Raji (cell line): ENCODE results near the gene FAM78B.

Experiments
- POLR2A ChIP-seq: IDR thresholded peaks from 2 replicates; pipeline ENCODE4 v1.6.1; 2011; ENCODE audit warnings: low read depth, low read length, control low read depth; ENCODE audit not compliant: insufficient read depth

The FAM78B gene

DNA sequence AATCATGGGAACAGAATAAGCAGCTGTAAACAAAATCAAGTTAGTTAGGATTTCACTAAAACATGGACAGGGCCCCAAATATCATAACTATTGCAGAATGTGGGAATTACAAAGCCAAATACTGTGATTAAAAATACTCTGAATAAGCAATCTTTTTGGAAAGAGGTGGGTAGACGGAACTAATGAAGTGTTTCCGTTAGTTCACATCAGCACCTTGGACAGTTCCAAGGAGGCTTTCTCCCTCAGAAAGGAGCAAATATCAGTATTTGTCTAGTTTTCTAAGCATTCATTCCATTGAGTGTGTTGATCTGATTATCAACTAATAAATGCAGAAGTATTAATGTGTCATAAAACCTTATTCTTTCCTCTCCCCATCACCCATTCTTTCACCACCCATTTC lies 97.4 kb downstream of the FAM78B start:
- no peak for TF ChIP-seq POLR2A

DNA sequence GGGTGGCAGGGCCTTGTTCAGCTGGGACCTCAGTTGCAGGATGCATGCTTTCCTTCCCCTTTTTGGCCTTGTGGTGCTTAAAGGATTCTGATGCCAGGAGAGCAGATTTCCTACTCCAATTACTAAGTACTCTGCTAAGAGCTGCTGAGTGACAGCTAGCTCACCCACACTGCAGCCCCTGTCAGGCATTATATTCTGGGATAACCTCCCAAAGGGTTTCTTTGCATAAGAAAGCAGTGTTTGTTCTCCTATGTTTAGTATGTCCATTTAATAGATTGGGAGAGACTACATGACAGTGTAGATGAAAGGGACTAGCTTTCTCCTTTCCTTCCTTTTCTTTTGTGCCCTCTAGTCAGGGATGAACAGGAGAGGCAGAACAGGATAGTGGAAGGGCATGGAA lies 100.7 kb downstream of the FAM78B start:
- no peak for TF ChIP-seq POLR2A

- no peak for TF ChIP-seq POLR2A
These were observed 101.8 kb downstream of the FAM78B start for GRCh38 chr1:166064951-166065350.

DNA sequence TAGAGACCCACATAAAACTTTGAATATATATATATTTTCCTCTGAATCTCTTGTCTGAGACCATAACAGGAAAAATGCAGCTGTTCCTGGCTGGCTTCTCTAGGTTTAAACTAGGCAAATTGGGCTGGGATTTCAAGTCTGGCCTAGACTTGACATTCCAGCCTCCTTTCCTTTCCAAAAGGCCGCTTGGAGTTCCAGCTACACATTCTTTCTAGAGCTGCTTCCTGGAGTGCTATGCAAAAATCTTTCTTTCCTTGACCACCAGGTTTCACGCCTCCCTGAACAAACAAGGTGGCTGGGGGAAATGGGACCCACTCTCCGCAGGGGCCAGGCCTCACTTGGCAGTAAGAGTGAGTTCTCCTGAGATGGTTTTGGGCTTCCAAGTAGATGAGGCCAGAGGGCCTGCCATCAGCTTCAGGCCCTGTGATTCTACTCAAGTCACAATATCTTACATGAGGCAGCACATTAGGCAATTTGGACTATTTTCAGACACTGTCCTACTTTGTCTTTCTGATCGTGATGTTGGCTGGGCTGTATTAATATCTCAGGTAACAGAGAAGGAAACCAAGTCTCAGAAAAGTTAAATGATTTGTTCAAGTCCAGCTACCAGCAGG lies 102.4 kb downstream of the FAM78B start:
- no peak for TF ChIP-seq POLR2A

DNA sequence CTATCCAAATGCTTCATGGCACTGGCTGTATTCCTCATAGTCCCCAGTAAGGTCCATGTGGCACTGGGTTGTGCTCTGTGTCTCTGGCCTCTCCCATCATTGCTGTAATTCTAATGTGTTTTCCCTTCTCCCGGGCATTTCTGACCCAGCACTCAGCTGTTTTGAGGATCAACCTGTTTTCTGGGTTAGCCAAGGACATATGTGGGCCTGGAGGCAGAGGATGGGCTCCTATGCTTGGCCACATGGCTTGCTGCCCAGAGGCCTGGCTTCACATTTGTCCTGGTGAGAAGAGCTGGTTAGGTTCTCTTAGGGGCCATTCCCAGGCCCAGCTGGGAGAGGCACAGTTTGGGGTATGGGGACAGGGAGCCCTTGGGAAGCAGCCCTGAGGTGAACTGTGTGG lies 103.1 kb downstream of the FAM78B start:
- no peak for TF ChIP-seq POLR2A

- no peak for TF ChIP-seq POLR2A
These were observed 104.3 kb downstream of the FAM78B start for GRCh38 chr1:166062421-166063070.

DNA sequence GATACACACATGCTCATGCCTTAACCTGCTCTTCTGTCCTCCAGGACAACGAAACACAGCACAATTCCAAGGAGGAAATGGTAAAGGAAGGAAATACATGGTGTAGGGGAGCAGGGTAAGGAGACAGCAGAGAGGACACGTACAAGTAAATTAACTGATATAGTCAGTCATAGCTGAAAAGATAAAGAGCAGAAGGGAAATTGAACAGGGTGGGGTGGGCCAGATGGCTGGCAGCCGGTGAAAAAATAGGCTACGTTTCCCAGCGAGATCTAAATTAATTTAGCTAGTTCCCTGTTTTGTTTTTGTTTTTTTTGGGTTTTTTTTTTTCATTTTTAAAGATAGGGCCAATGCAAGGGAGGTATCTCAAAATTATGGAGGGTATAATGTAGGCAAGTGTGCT lies 109.2 kb downstream of the FAM78B start:
- TF ChIP-seq POLR2A = no peak

DNA sequence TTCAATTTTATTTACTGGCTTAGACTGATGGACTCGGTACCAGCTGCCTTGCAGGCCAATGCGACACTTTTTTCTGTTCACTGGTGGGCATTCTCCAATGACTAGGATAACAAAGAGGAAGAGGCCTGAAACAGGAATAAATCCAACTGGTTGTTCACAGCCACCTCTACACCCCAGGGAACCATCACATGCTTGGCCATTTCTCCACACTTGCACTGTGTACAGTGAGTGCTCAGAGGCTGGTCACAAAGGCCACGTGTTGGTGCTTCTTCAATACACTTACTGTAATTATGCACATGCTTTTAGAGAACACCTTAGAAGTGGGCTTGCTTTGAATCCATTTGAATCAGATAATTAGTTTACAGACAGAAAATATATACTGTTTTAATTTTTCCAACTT lies 113.4 kb downstream of the FAM78B start:
- TF ChIP-seq POLR2A = no peak

DNA sequence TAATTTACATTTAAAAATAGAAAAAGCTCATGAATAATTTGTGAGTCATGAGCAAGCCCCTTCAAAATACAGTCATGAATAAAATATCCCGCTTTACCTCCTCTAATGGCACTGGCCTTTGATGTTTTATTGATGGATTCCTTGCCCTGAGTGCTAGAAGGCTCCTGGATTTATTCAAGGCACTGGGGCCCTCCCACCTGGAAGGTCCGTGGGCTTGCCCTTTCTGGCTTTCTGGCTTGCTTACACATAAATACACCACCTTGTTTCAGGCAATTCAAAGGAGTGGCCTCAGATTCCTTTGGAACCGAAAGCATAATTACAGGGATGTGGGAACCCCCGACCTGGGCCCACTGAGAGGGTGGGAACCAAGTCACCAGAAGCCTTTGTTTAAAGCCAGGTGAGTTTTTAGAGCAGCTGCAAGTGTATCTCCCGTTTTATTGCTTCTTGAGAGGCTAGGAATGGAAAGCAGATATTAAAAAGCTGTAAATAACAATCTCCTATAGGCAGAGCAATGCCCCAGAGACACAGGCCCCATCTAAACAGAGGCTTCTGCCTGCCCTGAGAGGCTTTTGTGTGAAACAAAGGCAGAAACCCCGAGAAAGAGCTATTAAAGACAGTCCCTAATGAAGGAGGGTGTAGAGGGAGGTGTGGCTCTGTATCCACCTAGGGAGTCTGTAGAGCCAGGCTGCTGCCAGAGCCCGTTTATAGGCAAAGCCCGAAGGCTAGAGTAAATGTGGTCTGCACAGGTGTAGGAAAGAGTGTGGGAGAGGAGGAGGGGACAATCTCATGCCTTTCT lies 126.4 kb downstream of the FAM78B start:
- no peak for TF ChIP-seq POLR2A

- no peak for TF ChIP-seq POLR2A
These were observed 127.2 kb downstream of the FAM78B start for GRCh38 chr1:166039436-166040201.

- TF ChIP-seq POLR2A = no peak
These were observed 130.7 kb downstream of the FAM78B start for GRCh38 chr1:166036092-166036491.

DNA sequence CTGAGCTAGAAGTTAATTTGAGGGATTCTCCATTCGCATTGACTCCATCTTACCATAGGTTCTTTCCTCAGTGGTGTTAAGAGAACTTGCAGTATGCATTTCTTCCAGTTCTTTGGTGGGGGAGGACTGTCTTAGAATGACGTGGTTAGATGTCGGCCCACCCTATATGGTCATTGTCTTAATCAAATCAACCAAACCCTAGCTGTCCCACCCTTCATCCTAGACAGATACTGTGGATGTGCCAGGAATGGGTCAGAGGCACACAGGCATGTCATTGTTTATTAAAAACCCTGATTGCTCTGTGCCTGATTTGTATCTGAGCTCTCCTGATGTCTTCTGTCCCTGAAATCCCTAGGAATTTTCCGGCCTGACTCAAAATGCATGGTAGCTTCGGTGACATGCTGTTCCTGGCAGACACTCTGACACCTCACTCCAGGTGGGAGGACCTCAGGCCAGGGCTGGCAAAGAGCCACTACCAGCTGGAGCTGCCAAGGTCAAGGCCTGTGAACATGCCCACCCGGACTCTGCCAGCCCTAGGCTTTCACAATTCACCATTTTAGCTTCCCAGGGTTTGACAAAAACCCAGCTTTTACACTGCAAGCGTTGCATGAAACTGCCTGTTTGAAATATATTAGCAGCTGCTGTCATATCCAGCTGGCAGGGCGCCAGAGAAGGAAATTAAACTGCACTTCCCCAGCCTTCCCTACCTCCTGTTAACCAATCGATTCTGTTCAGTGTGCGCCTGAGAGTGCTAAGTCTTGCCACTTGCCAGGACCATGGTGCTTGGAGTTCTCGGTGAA lies 134.0 kb downstream of the FAM78B start:
- TF ChIP-seq POLR2A = no peak

GRCh38 chr1:166031932-166032571 lies 134.7 kb downstream of the FAM78B start:
- TF ChIP-seq POLR2A = no peak

DNA sequence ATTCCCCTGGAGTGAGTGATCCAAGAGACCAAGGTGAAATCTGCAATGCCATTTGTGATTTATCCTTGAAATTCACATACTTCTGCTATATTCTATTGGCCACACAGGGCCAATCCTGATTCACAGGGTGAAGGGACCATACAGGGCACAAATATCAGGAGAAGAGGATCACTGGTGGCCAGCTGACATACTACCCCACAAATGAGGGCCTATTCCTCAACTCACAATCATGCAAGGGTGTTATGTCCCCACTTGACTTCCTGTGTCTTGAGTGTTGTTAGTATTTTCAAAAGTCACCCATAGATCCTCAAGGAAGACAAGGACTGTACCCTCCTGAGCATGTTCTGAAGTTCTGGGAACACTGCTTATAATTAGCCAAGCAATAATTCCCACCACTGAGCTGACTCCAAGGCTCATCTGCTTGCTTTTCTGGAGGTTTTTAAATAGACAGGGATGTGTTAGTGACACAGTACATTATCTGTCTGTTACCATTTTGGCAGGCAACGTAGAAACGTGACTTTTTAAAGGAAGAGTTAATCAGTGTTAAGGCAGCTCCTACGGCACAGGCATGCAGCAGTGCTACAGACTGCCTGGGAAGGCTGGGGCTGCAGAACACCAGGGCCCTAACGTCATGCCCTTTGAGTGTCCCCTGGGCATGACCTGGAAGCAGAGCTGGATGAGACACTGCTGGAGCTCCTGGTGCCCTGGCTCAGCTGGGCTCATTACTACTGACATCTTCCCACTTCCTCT lies 137.4 kb downstream of the FAM78B start:
- TF ChIP-seq POLR2A = no peak

- TF ChIP-seq POLR2A = no peak
These were observed 140.2 kb downstream of the FAM78B start for GRCh38 chr1:166026555-166026954.
